ENCODE results near the gene MYO19. TPM values are rescaled to one million over a fixed set of nuclear protein-coding genes. Genes with fewer than 3 reads are reported as not detected.

The MYO19 gene
- total and polyA plus RNA-seq, 9 of the 15 experiments (the other 6 are each of a cell fraction or from before 2014, with no cell fraction given), result 21.6 to 176 (median 129) TPM

DNA sequence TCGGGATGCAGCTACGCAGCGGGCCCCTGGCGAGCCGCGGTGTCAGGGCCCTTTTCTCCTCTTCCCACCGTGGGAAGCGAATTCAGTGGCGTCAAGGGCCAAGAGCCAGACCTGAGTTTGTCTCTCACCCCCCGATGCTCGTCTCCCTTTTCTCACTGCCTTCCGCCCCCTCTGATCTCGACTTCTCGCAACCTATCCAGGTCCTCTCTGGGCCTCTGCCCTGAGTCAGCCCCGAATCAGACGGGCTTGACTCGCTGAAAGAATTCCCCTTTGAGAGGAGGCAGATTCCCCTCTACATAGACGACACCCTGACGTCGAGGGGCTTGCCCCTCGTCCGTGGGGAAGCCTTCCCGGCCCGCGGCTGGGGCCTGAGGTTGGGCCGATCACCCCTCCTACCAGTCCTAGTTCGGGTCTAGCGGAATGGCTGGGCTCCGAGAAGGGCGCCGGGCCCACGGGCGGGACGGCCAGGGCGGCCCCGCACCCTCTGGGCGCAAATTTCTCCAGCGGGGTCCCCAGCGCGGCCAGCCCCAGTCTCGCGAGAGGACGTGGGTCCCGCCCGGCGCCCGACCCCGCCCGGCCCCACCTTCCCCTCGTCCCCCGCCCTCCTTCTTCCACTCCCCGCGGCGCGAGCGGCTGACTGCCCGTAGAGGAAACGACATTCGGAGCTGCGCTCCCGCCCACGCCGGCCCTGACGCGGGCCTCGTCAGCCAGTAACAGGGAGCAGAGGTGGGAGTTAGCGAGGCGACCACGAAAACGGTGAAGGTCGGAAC lies 9.8 kb upstream of the MYO19 start, which contains the start of gene GGNBP2 (continued):
- TF ChIP-seq ZFP36 (IDR thresholded peaks at IDR 0.05; ENCODE audit: low read depth, low read length, partially characterized antibody), result no peak
- no peak for TF ChIP-seq BRD9 (IDR thresholded peaks at IDR 0.05; ENCODE audit: low read depth, partially characterized antibody)
- no peak for TF ChIP-seq ZNF79 (CRISPR knock-in tag; IDR thresholded peaks at IDR 0.05; ENCODE audit: low read depth)
- TF ChIP-seq KLF1 (tag; IDR thresholded peaks at IDR 0.05), result no peak
- TF ChIP-seq, protein P1, sequence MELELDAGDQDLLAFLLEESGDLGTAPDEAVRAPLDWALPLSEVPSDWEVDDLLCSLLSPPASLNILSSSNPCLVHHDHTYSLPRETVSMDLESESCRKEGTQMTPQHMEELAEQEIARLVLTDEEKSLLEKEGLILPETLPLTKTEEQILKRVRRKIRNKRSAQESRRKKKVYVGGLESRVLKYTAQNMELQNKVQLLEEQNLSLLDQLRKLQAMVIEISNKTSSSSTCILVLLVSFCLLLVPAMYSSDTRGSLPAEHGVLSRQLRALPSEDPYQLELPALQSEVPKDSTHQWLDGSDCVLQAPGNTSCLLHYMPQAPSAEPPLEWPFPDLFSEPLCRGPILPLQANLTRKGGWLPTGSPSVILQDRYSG (tag; conservative IDR thresholded peaks at IDR 0.05; ENCODE audit: low read depth), result no peak
- TF ChIP-seq MTA3 (IDR thresholded peaks at IDR 0.05; ENCODE audit: borderline replicate concordance), result no peak
- TF ChIP-seq MECOM (CRISPR knock-in tag; IDR thresholded peaks at IDR 0.05), result no peak
- TF ChIP-seq NFRKB (IDR thresholded peaks at IDR 0.05; ENCODE audit: low read depth), result no peak; the same call in 1 of the 2 replicates
- no peak for TF ChIP-seq HMG20B (CRISPR knock-in tag; IDR thresholded peaks at IDR 0.05)
- TF ChIP-seq ZNF592 (IDR thresholded peaks at IDR 0.05), result no peak
- TF ChIP-seq MED1 (CRISPR knock-in tag; IDR thresholded peaks at IDR 0.05; ENCODE audit: borderline replicate concordance), result no peak
- no peak for TF ChIP-seq BCOR (IDR thresholded peaks at IDR 0.05)
- TF ChIP-seq BRD4 (IDR thresholded peaks at IDR 0.05), result no peak
- no peak for TF ChIP-seq ZNF232 (CRISPR knock-in tag; IDR thresholded peaks at IDR 0.05)
- TF ChIP-seq MAFG (tag; conservative IDR thresholded peaks at IDR 0.05), result no peak
- TF ChIP-seq ILK (tag; IDR thresholded peaks at IDR 0.05; ENCODE audit: borderline replicate concordance, low read depth), result no peak
- no peak for TF ChIP-seq DLX4 (CRISPR knock-in tag; IDR thresholded peaks at IDR 0.05)
- no peak for TF ChIP-seq ZFPM2 (CRISPR knock-in tag; IDR thresholded peaks at IDR 0.05)
- no peak for TF ChIP-seq PURB (CRISPR knock-in tag; IDR thresholded peaks at IDR 0.05; ENCODE audit: low read depth)
- TF ChIP-seq, protein P2, sequence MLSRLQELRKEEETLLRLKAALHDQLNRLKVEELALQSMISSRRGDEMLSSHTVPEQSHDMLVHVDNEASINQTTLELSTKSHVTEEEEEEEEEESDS (CRISPR knock-in tag; IDR thresholded peaks at IDR 0.05), result no peak
- 0 out of 2 replicates have a peak, but pooled peaks have one; percentile 16 for TF ChIP-seq RFX7 (CRISPR knock-in tag; IDR thresholded peaks at IDR 0.05)
- TF ChIP-seq NRF1 (conservative IDR thresholded peaks at IDR 0.05 in 1 of 2, IDR thresholded peaks at IDR 0.05 in 1 of 2), result no peak; a peak in 1 of 4 replicates
- TF ChIP-seq ZBTB17 (CRISPR knock-in tag; IDR thresholded peaks at IDR 0.05), result no peak

Measured in K562 (cell line).